HG03196 (cell line): Measurements from ENCODE around the gene SLC16A13.
"Not testable (repeated sequence)": the region's sequence is repeated elsewhere in the genome, so short reads cannot be mapped to it uniquely, and the experiment has no call there.

Experiments
- ATAC-seq: cut with Tn5 transposase; IDR thresholded peaks from one replicate; pipeline ENCODE4 v1.9.1; 2021; ENCODE audit not compliant: unreplicated experiment

SLC16A13 gene

DNA sequence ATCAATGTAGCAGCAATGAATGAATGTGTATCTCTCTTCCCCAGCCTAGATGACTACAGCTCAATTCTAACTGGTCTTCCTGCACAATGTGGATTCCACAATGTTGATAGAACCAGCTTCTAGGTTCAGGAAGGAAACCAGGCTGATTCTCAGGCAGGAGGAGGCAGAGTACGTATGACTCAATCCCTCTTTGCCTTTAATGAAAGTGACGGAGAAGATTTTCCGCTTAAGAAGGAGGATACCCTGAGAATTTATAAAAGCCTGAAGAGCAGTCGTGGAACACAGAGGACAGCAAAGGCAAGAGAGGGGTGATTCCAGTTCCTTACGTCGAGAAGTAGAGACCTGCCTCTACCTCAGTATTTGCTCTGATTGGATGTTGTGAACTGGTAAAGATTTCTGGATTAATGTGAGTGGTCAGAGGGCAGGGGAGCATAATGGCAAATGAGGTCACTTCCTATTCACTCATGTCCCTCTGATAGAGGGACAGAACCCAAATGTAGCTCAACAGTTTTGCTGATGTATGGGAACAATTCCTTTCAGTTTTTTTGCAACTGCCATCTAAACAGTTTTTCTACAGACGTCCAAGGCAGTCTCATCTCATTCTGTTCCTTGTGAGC lies 23.1 kb downstream of the SLC16A13 start:
- ATAC-seq: no peak

DNA sequence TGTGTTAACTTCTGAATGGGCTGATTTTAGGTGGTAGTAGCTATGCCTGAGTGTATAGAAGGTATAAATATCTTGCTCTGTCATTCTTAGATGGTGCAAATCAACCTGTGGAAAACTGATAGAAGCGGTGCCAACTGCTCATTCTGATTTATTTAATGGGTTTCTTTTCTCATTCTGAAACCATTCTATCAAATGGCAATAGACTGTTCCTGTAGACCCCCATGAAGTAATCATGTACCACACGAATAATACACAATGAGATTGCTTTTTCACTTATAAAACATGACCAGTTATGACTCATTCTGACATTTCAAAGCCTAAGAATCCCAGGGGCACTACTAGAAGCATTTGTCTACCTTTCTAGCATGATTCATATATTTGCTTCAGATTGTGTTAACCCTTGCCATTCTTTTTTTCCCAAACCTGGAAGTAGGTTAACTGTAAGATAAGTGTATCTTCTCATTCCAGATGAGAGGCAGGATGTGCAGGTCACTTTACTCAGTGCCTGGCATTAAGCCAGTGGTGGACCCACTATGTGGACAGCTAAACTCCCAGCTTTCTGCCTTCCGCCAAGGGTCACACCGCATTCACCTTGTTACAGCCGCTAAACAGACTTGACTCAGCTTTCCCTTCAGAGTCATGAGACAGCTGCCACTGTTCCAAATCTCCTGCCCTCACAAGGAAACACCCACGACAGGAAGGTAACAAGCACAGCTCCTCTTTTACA lies 24.5 kb downstream of the SLC16A13 start:
- no peak for ATAC-seq

DNA sequence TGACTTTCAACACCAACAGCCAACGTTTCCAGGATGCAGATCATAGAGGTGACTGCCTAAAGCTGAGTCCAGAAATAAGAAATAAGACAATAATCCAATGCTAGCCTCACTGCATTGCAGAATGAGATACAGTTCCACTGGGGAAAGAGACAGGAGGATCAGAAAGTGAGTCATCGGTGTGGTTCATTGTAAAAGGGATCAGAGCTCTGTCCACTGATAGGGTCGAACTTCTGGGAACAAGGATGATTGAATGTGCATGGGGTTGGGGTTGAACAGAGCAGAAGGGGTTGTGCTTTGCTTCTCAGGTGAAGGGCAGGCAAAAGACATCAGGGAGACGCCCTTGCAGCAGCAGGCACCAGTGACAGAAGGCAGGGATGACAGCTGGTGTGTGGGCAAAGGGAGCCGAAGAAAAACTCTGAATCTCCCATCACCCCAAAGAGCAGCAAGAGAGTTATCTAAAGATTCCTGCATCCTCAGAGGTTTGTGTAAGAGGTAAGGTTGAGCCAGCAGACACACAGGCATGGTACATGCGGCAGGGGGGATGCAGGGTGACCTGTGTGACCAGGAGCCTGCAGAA lies 27.8 kb downstream of the SLC16A13 start:
- ATAC-seq: no peak

DNA sequence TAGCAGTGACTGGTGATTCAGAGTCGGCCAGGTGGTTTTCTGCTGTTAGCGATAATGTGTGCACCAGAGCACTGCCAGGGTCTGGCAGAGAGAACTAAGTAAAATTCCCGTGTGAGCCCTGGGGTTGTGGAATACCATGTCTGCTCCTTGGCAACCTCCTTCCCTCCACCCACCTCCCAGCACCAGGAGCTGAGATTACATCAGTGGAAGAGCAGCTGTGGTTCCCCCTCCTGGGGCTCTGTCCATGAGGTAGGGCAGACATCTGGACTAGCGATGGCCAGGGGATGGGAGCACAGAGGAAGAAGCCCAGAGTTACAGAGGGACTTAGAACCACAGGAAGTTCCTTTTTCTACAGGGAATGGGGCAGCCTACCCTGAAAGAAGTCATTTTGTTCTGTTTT lies 28.4 kb downstream of the SLC16A13 start:
- no peak for ATAC-seq

DNA sequence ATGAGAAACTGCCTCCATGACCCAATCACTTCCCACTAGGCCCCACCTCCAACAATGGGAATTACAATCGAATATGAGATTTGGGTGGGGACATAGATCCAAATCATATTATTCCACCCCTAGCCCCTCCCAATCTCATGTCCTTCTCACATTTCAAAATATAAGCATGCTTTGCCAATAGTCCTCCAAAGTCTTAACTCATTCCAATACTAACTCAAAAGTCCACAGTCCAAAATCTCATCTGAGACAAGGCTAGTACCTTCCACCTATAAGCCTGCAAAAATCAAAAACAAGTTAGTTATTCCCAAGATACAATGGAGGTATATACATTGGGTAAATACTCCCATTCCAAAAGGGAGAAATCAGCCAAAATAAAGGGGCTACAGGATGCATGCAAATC lies 31.4 kb downstream of the SLC16A13 start:
- no peak for ATAC-seq

DNA sequence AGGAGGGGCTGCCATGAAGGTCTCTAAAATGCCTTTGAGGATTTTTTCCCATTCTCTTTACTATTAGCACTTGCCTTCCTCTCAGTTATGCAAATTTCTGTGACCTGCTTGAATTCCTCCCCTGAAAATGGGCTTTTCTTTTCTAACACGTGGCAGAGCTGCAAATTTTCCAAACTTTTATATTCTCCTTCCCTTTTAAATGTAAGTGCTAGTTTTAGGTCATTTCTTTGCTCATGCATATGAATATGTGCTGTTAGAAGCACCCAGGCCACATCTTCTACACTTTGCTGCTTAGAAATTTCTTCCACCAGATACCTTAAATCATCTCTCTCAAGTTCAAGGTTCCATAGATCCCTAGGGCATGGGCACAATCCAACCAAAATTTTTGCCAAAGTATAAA lies 32.5 kb downstream of the SLC16A13 start:
- ATAC-seq: no peak

DNA sequence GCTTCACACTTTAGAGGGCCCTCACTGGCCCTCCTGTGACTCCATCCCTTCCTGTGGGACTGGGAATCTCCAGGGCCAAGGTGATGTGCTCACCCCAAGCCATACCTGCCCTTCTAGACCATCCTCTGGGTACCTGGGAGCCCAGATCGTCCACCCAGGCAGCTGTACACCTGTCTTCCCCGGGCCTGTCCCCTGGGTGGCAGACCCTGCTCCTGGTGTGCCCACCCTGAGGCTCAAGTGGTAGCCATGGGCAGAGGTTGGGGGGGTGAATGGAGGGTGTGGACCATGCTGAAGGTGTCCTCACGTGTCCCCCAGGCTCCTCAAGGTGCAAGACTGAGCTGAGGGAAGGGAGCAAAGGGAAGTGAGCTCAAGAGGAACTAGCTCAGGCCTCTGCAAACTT lies 34.9 kb downstream of the SLC16A13 start:
- ATAC-seq: no peak

DNA sequence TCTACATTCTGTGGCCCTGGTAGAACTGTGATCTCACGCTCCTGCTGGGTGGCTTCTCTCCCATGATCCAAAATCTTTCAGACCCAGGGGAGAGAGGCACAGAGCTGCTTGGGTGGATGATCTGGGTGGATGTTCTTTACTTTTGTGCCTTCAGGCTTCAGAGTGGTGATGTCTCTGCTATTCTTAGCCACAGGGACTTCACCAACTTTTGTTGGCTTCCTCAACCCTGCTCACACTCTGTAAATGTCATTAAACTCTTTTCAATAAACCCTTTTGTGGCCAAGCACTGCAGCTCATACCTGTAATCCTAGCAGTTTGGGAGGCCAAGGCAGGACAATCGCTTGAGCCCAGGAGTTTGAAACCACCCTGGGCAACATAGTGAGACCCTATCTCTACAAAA lies 36.6 kb downstream of the SLC16A13 start:
- no peak for ATAC-seq

DNA sequence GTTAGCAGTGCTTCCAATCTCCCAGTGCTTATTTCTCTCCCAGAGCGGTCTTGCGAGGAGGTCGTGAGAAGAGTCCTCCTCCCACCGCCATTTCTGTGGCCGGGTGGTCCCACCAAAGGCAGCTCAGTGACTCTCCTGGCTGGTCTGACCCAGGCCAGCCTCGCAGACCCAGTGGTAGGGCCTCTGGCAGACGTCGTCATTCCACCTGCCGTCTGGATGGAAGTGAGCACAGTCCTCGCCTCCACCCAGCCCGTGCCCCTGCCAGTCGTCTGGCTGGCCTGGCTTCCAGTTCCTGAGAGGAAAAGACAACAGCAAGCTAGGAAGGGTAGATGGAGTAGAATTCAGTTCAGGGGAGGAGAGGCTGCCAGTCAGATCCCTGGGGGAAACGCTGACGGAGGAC lies 39.1 kb downstream of the SLC16A13 start:
- no peak for ATAC-seq

DNA sequence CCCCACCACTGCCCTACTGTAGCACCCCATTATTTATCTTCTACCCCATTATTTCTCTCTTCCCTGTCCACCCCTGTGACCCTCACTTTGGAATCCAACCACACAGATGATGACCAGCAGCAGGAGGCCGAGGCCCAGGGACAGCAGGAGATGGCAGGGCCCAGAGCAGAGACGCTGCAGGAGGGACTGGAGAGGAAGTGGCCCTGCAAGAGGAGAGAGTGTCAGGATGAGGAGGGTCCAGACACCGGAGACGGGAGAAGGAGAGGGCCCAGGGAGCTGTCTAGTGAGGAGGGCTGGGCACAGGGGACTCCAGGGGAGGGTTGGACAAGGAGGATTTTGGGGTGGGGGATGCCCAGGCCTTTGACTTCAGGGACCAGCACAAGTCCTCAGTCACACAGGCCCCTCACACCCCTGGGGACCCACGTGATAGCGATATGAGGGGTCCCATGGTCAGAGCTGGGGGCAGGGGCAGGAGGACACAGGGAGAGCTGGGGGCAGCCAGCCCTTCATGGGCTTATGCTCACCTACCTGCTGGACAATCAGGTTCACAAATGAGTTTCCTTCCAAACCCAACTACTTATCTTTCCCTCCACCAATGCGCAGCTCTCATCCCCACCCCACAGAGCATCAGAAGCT lies 42.2 kb downstream of the SLC16A13 start:
- no peak for ATAC-seq

DNA sequence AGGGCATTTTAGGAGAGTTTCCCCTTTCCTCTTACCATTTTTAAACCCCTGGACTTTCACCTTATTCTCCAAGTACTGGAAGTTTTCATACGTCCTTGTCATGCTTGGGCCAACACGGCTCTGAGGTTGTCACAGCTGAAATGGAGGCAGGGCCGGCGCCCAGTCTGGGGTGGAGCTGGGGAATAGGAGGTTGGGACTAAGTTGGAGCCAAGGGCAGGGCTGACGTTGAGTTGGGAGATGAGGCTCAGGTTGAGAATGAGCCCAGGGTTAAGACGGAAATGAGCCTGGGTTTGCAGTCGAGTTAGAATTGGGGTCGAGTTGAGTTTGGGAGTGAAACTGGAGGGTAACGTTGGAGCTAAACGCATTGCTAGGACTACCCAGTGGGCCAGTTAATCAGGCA lies 42.9 kb downstream of the SLC16A13 start:
- no peak for ATAC-seq

DNA sequence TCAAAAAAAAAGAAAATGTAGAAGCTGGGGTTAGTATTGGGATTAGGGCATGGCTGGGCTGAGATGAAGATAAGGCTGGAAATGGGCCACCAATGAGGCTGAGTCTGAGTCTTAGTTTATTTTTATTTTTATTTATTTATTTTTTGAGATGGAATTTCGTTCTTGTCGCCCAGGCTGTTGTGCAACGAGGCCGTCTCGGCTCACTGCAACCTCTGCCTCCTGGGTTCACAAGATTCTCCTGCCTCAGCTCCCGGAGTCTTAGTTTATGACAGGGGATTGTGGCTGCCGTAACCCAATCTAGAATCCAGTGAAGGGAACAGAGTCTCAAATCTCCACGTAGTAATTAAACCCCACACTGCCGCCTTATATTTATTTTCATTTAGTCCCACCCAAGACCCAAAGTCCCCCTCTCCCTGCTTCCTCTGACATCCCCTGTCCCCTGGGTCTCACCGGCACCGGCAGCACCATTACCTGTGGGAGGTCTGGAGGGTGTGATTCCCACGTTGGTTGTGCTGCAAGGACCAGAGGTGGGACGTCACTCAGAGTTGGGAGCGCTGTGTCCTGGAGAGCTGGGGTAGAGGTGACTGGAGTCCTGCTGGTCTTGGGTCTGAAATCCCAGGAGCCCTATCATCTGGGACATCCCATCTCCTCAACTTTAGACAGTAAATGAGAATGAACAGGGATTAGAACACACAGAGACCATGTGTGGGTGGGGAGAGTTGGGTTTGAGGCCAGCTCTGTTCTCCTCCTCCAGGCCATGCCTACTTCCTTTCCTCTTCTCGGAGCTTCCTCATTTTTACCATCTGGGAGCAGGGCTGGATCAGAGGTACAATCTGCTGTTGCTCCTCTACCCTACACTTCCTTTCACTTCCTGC lies 44.0 kb downstream of the SLC16A13 start, which contains the start of gene CLEC10A:
Gene CLEC10A (minus strand): TSS at position 671 of the 875 bp plus-strand sequence. CDS start 1,439 bp downstream, outside the sequence.
- no peak for ATAC-seq

DNA sequence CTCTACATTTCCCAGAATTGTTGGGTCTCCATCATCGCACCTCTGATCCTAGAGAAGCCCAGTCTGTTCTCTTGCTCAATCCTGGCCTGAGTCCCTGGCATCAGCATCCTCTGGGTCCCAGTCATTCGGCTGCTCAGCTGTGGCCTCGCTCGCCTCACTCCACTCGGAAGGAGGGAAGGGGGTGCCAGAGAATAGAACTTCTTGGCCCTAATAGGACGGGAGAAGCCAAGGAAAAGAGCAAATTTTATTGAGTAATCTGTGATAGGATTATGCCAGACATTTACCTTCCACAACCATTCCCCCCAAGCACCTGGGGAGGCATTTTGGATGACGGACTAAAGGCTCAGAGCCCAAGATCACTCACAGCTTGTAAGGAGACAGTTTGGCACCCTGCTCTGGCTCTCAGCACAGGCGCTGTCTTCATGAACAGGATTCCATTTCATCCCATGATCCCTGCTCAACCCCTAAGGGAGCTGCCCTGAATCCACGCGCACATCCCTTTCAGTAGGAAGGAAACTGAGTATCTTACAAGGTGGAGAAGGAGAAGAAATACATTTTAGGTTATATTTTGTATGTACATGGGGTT lies 44.7 kb downstream of the SLC16A13 start:
- ATAC-seq: no peak

DNA sequence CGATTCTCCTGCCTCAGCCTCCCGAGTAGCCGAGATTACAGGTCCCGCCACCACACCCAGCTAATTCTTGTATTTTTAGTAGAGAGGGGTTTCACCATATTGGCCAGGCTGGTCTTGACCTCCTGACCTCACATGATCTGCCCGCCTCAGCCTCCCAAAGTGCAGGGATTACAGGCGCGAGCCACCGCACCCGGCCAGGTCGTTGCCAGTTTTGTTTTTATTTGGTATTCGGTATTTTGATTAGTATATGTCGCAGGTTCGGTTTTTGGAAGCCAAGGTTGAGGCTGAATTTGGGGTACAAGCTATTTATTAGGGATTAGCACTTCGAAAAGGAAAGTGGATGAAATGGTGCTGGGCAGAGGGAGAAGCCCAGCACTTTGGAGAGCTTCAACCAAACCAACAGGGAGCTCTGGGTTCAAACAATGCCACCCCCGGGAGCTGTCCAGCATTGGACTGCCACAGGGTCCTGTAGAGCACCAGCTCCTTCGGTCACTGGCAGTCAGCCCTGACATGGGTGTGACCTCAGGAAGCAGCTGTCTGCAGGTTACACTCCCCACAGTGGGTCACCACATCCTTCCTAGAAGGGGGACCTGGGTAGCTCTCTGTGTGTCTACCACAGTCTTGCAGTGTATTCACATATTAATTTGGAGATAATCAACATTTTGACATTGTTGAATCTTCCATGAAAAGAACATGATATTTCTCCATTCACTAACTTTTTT lies 45.7 kb downstream of the SLC16A13 start:
- ATAC-seq: no peak

DNA sequence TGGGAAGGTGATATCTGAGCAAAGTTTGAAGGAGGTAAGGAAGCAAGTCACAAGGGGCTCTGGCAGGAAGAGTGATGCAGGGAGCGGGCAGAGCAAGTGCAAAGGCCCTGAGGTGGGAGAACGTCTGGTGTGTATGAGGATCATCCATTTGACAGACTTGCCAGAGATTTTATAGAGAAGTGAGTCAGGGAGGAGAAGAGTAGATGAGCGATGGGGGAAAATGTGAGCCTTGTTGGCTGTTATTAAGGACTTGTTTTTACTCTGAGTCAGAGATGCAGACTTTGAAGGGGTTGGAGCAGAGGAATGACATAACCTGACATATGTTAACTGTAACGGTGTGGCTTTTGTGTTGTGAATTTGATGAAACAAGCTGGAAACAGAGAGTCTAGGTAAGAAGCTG lies 47.8 kb downstream of the SLC16A13 start:
- no peak for ATAC-seq

DNA sequence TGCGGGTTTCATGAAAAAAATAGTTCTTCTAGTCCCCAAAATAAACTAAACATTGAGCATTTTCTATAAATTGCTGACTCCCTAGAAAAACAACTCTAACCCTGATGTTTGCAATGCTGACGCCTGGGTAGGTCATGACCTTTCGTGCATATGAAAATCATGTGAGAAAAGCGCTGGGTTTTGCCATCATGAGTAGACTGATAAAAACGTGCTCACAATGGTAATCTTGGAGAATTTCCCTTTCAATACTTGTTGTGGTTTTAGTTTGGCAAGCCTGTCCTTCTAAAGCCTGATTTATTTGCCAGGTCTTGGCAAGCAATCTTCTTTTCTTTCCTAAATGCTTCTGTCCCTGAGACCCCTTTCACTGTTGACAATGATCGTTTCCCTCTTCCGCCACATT lies 48.3 kb downstream of the SLC16A13 start:
- no peak for ATAC-seq

DNA sequence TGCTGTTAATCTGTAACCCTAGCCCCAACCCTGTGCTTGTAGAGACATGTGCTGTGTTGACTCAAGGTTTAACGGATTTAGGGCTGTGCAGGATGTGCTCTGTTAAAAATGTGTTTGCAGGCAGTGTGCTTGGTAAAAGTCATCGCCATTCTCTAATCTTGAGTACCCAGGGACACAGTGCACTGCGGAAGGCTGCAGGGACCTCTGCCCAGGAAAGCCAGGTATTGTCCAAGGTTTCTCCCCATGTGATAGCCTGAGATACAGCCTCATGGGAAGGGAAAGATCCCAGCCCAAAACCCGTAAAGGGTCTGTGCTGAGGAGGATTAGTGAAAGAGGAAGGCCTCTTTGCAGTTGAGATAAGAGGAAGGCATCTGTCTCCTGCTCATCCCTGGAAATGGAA lies 52.6 kb downstream of the SLC16A13 start:
- not testable (repeated sequence) for ATAC-seq

DNA sequence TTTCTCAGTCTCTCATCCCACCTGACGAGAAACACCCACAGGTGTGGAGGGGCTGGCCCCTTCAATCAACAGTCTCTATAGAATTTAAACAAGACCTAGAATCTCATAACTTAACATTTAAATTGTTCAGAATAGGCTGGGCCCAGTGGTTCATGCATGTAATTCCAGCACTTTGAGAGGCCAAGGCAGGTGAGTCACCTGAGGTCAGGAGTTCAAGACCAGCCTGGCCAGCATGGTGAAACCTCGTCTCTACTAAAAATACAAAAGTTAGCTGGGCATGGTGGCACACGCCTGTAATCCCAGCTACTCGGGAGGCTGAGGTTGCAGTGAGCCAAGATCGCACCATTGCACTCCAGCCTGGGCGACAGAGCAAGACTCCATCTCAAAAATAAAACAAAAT lies 53.8 kb downstream of the SLC16A13 start:
- ATAC-seq: not testable (repeated sequence)
